ENCODE measurements around the gene RND3.

Gene RND3

DNA sequence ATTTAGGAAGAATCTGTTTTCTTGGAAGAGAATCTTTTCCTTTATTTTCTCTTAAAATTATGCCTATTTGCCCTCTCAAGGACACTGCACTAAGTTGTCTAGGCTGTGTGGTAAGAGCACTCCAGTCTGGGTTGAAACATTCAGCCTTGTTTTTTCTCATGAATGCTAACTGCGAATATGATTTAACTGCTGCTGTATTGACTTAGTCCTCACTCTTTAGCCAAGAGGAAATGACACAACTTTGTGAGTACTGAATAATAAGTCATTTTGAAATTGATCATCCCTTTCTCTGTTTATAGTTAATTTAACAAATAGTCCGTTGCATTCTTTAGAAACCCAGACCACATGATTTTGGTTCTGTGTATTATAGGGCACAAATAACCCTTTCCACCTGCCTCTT lies 4.5 kb upstream of the RND3 start:
- DNase-seq = no peak

DNA sequence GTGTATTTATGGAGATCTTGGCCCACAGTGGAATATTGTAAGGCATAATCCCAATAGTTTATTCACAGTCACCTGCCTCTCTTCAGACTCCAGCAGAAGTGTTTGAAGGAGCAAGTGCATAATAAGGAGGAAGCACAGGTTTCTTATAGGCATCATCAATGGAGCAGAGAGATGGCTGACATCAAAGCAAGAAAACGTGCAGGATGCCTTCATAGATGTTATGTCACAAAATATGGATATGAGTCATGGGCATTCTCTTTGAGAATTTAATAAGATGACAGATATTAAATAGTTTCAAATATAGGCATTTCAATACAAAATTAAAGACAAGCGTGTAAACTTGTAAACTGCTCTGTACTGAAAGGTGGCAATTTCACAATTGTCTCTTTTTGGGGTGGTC lies 4.0 kb upstream of the RND3 start:
- no peak for DNase-seq

DNA sequence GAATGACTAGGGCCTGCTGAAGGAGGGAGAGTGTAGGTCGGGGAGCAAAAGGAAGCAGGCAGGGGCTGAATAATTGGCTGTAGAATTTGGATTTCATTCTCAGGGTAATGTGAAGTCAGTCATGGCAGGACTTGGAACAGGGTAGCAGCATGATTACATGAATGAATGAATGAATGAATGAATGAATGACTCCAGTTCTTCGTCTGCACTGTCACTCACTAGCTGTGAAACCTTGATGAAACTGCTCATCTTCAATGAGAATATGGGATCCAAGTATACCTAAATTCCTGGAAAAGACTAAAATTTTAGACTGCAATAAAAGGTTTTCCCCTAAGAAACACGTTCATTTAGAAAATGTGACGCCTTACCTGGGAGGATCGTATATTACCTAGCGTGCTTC lies 3.0 kb upstream of the RND3 start:
- DNase-seq = no peak

DNA sequence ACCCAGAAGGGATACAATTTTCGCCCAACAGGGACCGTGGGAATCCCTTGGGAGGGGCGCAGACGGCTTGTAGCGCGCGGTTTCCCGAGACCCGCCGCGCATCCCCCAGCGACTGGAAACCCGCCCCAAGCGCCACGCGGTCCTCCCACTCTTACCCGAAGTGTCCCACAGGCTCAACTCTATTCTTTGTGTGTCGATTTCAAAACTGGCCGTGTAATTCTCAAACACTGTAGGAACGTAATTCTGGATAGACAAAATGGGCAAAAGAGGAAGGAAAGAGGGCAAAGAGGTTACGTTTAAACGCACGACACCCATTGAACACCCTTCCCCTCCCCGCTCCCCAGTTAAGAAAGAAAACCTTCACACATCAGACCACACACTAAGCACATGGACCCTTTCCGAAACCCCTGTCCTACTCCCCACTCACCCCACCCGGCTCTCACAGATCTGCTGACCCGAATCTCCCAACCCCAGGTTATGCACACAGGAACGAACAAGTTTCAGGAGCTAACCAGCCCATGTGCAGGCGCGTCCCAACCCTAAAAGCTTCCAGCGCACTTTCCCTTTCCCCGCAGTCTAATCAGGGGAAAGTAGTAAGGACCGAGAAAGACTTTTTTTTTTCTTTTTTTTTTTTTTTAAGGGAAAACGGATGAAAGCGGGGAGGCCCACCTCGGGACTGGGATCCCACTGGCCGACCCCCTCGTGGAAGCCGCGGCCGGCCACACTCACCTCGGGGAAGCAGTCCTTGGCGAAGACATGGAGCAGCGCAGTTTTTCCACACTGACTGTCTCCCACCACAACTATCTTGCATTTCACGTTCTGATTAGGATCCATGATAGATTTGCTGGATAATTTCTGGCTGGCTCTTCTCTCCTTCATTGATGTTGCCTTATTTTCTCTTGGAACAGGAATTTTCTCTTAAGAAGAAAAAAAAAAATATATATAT lies 655 bp downstream of the RND3 start:
- no peak for DNase-seq

GRCh38 chr2:150485871-150486538 lies 1.5 kb downstream of the RND3 start:
- no peak for DNase-seq

- no peak for DNase-seq
These were observed 2.2 kb downstream of the RND3 start for GRCh38 chr2:150485114-150485870.

GRCh38 chr2:150484461-150485021 lies 2.9 kb downstream of the RND3 start:
- DNase-seq = no peak

DNA sequence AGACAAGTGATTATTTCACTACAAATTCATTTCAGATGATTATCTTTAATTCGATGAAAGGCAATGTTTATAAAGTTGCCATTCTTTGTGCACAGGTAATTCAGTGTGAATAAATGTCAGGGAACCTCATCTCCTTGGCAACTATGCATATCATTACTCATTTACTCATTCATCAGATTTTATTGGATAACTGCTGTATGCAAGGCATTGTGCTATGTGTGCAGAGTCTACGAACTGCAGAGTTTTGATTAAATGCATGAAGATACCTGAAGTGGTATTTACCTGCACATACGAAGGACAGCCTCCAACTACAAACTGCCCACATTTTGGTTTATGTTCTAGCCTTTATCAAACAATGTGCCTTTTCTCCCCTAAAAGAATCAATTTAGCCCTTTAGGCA lies 3.5 kb downstream of the RND3 start:
- no peak for DNase-seq

DNA sequence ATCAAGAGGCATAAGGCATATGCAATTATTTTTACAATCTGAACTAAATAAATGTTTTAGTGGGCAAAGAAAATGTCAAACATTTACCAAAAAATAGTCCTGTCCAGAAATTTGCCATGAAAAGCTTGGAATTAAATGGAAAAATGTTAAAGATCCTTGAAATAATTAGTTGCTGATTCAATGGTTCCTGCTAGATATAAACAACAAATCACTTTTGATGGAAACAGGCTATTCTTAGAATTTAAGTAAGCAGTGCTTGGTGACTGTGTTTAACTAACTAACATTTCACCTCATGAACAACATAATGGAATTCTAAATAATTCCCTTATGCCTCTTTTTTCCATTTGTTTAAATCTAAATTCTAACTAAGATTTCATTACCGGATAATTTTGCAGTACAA lies 3.9 kb downstream of the RND3 start:
- DNase-seq = no peak

DNA sequence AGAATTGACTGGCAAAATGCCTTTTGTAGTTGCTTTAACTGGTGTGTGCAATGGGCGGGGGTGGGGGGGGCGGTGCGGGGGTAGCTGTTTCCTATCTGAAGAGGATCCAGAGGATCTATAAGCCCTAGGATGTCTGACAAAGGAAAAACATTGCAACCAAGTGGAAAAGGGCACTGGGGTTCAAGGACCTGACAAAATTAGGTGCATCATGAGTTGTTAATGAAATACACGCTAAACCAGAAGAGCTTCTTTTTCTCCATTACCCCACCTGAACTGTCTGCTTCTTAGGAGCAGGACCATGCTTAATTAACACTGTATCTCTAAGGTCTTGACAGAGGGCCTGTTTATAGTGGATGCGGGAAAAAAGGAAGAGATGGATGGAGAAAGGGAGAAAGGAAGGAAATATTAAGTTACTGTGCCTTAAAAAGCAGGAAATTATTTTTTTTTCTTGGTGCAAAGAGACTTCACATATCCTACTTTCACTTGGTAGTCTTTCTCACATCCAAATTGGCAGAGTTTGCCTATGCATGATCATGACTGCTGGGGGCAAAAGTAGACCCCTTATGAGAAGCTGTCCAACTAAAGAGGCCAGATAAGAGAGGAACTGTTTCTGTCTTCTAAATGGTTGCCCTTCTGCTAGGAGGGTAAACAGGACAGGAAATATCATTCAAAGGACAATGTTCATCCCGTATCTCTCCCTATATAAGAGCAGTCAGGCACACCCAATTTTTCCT lies 4.6 kb downstream of the RND3 start:
- DNase-seq = no peak

DNA sequence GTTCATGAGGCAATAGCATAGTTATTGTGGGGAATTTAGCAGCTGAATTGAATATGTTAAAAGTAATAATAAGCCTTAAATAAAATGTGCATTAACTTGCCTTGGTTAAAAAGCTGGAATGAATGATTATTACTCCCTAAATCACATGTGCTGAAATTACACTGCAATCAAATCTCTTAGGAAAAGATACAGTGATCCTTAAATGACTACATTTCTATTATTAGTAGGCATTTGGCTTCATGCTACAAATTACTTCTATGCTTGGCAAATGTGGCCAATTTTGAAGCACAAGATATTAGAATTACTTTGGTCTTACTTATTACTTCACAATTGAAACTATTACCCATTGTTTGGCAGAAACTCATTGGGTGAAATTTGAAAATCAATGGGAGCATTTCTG lies 5.4 kb downstream of the RND3 start:
- DNase-seq = no peak

DNA sequence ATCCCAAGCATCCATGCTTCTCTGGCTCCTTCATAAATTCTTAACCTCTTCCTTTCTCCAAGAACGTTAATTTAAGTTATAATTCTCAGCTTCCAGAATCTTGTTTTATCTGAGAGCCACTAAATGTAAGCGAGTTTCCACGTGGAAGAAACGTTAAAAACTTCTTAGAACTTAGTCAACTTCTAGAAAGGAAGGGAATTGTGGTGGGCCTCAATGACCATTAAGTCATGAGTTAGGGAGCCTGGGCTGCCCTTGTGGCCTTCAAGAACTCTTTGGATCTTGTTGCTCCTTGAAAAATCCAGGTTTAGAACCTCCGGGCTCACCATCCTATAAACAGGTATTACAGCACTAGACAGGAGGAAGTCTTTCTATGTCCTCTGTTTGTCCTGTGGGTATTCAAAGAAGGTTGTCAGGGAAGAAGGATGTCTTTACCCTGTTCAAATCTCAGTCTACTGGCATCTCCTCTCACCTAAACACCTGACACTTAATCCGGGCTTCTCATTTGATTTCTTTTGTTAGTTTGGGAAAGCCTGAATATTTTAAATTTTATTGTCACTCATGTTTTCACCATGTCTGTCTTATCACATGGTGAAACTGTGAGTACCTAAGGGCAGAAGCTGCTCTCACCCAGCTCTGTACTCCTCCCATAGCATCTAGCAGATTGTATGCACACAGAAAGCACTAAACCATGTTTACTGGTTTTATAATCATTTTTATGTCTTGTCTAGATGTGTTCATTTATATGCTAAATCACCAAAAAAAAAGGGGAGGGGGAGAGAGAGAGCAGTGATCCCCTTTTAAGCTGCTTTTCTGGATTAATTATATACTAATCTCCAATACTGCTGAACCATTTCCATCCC lies 6.3 kb downstream of the RND3 start:
- DNase-seq = no peak

DNA sequence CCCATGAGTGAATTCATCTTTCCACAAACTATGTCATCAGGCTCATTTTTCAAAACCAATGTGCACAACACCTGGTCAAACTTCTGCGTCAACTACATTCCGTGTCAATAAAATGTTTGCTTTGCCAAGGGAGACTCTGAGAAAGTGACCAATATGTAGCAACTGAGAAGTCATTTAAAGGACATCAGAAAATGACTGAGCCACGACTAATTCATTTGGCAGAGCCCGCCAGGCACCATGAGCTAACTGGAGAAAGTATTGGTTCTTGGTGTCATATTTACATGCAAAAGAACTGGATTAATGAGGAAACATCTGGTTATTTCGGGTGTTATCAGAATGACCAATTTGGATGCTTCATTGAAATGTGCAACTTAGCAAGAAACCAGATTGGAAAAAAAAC lies 7.2 kb downstream of the RND3 start:
- no peak for DNase-seq

GRCh38 chr2:150479075-150479915 lies 8.2 kb downstream of the RND3 start:
- no peak for DNase-seq

GRCh38 chr2:150478200-150478974 lies 9.1 kb downstream of the RND3 start:
- DNase-seq = no peak

- DNase-seq = no peak
These were observed 10.1 kb downstream of the RND3 start for GRCh38 chr2:150477347-150477746.

GRCh38 chr2:150476809-150477302 lies 10.6 kb downstream of the RND3 start:
- DNase-seq = no peak

DNA sequence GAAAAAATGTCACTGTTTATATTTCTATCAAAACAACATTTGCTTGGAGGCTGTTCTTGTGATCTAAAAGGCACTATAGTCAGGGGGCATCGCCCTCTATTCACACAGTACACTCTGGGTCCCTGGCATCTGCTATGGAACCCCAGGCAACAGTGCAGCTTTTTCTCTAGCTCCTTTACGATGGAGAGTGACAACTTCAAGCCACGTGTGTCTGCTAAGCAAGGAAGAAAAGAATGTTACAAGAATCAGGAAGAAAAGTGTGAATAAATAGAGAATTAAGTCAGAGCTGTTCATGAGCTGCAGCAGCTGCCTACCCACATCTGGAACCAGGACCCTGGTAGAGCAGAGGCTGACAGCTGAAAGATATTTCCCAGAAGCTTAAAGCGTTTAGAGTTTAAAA lies 11.2 kb downstream of the RND3 start:
- DNase-seq = no peak

GRCh38 chr2:150475479-150476250 lies 11.8 kb downstream of the RND3 start:
- DNase-seq = no peak

All from CD4-positive, alpha-beta T cell treated with Interleukin-10 for 1 hour (primary cell).